ENCODE measurements around the gene KIF13A. TPM values are rescaled to one million over a fixed set of nuclear protein-coding genes. Genes with fewer than 3 reads are reported as not detected.

KIF13A gene
- total RNA-seq, 1 donor from 2014 or later = 59.0 TPM

- H3K4me3 ChIP-seq = no peak overlapping the region
- ATAC-seq = peak; percentile 38
- intact Hi-C loops (cut with DNase I) = no loop called here
- TF ChIP-seq CTCF (IDR thresholded peaks at IDR 0.05) = no peak
- DNase-seq = no peak
- H3K4me1 ChIP-seq = no peaks in the 10 kb centered on the region
- no peaks in the 10 kb centered on the region for H3K9me3 ChIP-seq
- peaks cover 74% of the 10 kb centered on the region for H3K36me3 ChIP-seq
- H3K27ac ChIP-seq = no peak overlapping the region
- no peaks in the 10 kb centered on the region for H3K27me3 ChIP-seq
Observed at GRCh38 chr6:17831135-17831534, 156.3 kb downstream of the KIF13A start.

GRCh38 chr6:17829905-17830304 lies 157.5 kb downstream of the KIF13A start:
- no peaks in the 10 kb centered on the region for H3K27me3 ChIP-seq
- no peak overlapping the region for H3K4me3 ChIP-seq
- H3K4me1 ChIP-seq = no peaks in the 10 kb centered on the region
- no peaks in the 10 kb centered on the region for H3K9me3 ChIP-seq
- no peak overlapping the region for H3K27ac ChIP-seq
- no peak for DNase-seq
- ATAC-seq = no peak
- peaks cover 75% of the 10 kb centered on the region for H3K36me3 ChIP-seq
- intact Hi-C loops (cut with DNase I) = no loop called here
- TF ChIP-seq CTCF (IDR thresholded peaks at IDR 0.05) = no peak

DNA sequence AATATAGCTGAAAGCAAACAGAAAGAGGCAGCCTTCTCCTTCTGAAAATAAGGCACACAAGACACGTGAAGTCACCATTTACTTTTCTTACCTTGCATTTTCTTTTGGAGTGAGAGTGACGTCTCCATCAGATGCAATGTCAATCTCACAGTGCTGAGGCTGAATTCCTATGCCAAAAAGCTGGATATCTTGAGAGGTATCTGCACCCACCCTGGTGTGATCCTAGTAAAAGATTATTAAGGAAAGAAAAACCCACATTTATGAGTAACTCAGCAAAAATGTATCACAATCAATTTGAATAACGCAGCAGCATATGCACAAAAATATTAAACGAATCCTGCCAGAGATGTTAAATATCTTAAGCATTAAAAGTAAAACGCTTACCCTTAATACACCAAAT lies 159.3 kb downstream of the KIF13A start:
- no peaks in the 10 kb centered on the region for H3K27me3 ChIP-seq
- H3K4me3 ChIP-seq = no peak overlapping the region
- TF ChIP-seq CTCF (IDR thresholded peaks at IDR 0.05) = no peak
- no peak for DNase-seq
- no peaks in the 10 kb centered on the region for H3K9me3 ChIP-seq
- no peak overlapping the region for H3K27ac ChIP-seq
- ATAC-seq = no peak
- intact Hi-C loops (cut with DNase I) = no loop called here
- H3K4me1 ChIP-seq = no peaks in the 10 kb centered on the region
- peaks cover 79% of the 10 kb centered on the region for H3K36me3 ChIP-seq

- H3K27me3 ChIP-seq = no peaks in the 10 kb centered on the region
- intact Hi-C loops (cut with DNase I) = no loop called here
- no peak for TF ChIP-seq CTCF (IDR thresholded peaks at IDR 0.05)
- ATAC-seq = no peak
- no peak for DNase-seq
- no peaks in the 10 kb centered on the region for H3K4me1 ChIP-seq
- no peak overlapping the region for H3K27ac ChIP-seq
- no peak overlapping the region for H3K4me3 ChIP-seq
- H3K9me3 ChIP-seq = no peaks in the 10 kb centered on the region
- H3K36me3 ChIP-seq = peaks cover 90% of the 10 kb centered on the region
Observed at GRCh38 chr6:17826301-17826700, 161.1 kb downstream of the KIF13A start.

- intact Hi-C loops (cut with DNase I) = no loop called here
- Histone ChIP-seq H3K27me3 (no peaks in the 10 kb centered on the region), H3K27ac (no peak overlapping the region), H3K4me1 (no peaks in the 10 kb centered on the region), H3K36me3 (peaks cover 41% of the 10 kb centered on the region), H3K4me3 (no peak overlapping the region), H3K9me3 (no peaks in the 10 kb centered on the region)
- DNase-seq (no peak), ATAC-seq (peak; percentile 24)
- TF ChIP-seq CTCF (IDR thresholded peaks at IDR 0.05) = no peak
Observed at GRCh38 chr6:17820055-17820454, 167.4 kb downstream of the KIF13A start.

DNA sequence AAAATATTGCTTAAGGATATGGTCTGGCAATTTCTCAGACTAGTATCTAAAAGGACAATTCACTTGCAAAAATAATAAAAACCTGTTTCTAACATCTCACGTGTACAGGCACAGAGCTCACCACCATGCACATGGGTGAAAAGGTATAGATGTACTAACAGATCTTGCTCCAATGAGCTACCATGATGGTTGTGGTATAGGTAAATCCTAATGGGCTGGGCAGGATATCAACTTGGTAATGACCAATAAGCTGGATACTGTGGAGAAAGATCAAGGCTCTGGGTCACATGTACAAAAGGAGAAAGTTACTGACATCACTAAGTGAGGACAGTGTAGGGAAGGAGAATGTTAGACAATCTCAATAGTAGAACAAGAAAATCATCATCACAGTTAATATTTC lies 169.7 kb downstream of the KIF13A start:
- no peak for TF ChIP-seq CTCF (IDR thresholded peaks at IDR 0.05)
- no peak for ATAC-seq

More for the DNA sequence above, 169.7 kb downstream of the KIF13A start:
- Histone ChIP-seq H3K27me3 (no peaks in the 10 kb centered on the region), H3K27ac (no peak overlapping the region), H3K4me3 (no peak overlapping the region), H3K36me3 (peaks cover 33% of the 10 kb centered on the region), H3K4me1 (no peaks in the 10 kb centered on the region), H3K9me3 (no peaks in the 10 kb centered on the region)
- intact Hi-C loops (cut with DNase I) = no loop called here
- no peak for DNase-seq

Data from upper lobe of right lung (tissue), 1 donor.